GM06990 (cell line): ENCODE results near the gene ZNF532.

Source experiments
- DNase-seq: peaks from one replicate; pipeline ENCODE4 v3.0.0-alpha.2; 2011; ENCODE audit not compliant: insufficient read length; ENCODE audit errors: extremely low read depth
- H3K27me3 ChIP-seq: replicated peaks from 2 replicates; pipeline ENCODE4 v1.6.0; 2011; ENCODE audit warnings: low read length; ENCODE audit not compliant: control insufficient read depth, insufficient read depth
- H3K36me3 ChIP-seq: 2 replicates; pipeline ENCODE4 v1.5.1; 2011; ENCODE audit warnings: low read length; ENCODE audit not compliant: control insufficient read depth, insufficient read depth
- H3K4me3 ChIP-seq: replicated peaks from 2 replicates; pipeline ENCODE4 v1.5.1; 2011; ENCODE audit warnings: low read depth, mild to moderate bottlenecking, control low read depth, low read length
- TF ChIP-seq, protein P1 (sequence below): IDR thresholded peaks from 2 replicates; pipeline ENCODE4 v1.5.1; 2011; ENCODE audit warnings: low read length, control low read depth, mild to moderate bottlenecking, inconsistent platforms; ENCODE audit not compliant: insufficient read depth, poor library complexity, severe bottlenecking

The ZNF532 gene

DNA sequence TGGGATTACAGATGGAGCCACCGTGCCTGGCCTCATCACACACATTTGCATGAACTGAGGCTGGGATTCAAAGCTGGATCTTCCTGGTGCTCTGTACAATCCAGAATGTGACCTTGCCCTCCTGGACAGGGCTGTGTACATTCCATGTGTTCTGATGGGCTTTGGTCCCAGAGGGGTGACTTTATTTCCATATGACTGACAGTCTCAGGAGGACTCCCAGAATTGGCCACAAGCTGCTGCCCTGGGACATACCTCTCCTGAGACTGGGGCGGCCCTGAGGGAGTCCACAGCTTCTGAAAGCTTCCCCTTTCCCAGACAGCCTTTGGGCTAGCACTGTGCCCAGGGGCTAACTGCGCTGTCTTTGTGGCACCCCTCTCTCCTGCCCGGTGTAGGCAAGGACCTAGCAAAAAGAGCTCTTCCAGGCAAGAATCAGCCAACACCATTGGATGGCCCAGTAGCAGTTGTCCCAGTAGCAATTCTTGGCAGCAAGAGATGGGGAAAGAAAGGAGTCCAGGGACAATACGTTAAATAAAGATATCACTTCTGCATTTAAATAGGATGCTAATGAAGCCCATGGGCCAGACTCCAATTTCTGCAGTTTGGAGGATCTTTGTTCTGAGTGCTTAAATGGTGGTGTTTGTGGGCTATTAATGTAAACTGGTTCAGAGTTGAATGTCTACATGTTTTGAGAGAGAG is 26.4 kb upstream of the ZNF532 start:
- H3K27me3 ChIP-seq, result no peaks in the 10 kb centered on the region
- H3K36me3 ChIP-seq, result no peaks in the 10 kb centered on the region
- TF ChIP-seq, protein P1, sequence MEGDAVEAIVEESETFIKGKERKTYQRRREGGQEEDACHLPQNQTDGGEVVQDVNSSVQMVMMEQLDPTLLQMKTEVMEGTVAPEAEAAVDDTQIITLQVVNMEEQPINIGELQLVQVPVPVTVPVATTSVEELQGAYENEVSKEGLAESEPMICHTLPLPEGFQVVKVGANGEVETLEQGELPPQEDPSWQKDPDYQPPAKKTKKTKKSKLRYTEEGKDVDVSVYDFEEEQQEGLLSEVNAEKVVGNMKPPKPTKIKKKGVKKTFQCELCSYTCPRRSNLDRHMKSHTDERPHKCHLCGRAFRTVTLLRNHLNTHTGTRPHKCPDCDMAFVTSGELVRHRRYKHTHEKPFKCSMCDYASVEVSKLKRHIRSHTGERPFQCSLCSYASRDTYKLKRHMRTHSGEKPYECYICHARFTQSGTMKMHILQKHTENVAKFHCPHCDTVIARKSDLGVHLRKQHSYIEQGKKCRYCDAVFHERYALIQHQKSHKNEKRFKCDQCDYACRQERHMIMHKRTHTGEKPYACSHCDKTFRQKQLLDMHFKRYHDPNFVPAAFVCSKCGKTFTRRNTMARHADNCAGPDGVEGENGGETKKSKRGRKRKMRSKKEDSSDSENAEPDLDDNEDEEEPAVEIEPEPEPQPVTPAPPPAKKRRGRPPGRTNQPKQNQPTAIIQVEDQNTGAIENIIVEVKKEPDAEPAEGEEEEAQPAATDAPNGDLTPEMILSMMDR, result no peak
- no peak for DNase-seq
- H3K4me3 ChIP-seq, result no peak overlapping the region

DNA sequence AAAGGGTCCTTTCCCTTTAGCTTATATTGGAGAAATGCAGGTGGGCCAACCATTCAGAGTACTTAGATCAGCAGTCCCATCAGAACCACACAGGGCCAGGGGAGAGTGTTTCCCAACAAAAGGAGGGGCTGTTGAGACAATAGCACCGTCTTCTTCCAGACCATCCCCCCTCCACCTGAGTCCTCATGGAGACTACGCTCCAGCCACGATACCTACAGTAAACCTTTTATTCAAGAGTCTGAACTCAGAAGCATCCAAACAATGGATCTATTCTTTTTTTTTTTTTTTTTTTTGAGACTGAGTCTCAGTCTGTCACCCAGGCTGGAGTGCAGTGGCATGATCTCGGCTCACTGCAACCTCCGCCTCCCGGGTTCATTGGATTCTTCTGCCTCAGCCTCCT is 25.7 kb upstream of the ZNF532 start:
- DNase-seq, result no peak
- H3K27me3 ChIP-seq, result no peaks in the 10 kb centered on the region
- TF ChIP-seq, protein P1, result no peak
- no peaks in the 10 kb centered on the region for H3K36me3 ChIP-seq
- H3K4me3 ChIP-seq, result no peak overlapping the region

DNA sequence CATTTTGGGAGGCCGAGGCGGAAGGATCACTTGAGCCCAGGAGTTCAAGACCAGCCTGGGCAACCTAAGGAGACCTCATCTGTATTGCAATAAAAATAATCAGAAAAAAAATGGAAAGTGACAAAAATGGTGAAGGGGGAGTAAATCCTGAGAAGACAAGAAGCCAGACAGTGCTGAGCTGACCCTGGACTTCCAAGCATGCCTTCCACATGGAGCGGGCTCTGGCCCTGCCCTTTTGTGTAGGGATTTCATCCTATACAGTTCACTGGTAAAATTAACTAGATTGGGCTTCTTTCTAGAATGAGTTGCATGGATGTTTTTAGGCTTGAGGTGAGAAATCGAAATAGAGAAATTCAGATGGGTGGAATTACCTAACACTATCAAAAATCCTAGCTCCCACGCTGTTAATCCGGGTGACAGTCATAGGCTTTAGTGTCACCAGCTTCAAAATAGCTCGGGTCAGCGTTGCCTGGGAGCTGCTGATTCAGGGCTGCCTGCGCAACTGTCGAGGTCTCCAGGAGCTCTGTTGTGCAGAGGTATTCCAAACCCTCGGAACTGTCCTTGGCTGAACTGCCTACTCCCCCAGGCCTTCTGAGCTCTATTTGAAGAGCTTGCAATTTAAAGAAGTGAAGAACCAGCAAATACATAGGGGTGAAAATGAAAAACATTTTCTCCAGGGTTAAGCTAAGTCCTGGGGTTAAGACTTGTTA is 21.5 kb upstream of the ZNF532 start:
- DNase-seq, result no peak
- Histone ChIP-seq H3K27me3 (peaks cover 2% of the 10 kb centered on the region; the same call in 1 of the 2 replicates), H3K36me3 (no peaks in the 10 kb centered on the region), H3K4me3 (no peak overlapping the region)
- TF ChIP-seq, protein P1, result no peak

DNA sequence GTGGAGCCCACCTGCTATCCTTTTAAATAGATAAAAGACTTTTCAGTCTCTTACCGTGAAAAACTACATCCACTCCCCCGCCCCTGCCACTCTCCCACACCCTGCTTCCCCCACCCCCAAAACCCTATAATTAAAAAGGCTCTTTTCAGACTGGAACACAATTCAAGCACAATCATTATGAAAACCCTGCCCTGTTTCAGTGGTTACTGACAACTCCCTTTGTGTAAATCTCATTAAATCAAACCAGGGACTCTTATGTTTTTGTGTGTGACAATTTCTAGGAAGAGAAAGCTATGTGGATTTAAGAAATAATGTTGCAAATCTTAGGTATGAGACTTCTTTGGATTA is 21.0 kb upstream of the ZNF532 start:
- TF ChIP-seq, protein P1, result no peak
- DNase-seq, result peak; percentile 22
- Histone ChIP-seq H3K27me3 (peaks cover 2% of the 10 kb centered on the region; the same call in 1 of the 2 replicates), H3K4me3 (no peak overlapping the region), H3K36me3 (no peaks in the 10 kb centered on the region)

DNA sequence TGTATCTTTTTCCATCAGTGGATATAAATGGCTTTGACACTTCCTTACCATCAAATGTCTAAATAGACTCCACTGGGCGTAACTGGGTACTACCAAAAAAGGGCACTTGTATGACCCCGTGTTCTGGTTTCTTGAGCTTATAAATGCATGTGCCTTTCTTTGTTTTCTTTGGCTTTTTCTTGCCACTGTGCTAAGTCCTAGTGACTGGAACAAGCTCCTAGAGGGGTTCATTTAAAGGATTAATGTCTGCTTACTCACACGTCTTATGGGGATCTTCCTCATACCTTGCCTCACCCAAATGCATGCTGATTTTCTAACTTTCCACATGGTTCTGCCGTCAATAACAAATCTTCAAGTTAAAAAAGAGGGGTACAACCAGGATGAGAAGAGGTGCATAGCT is 19.8 kb upstream of the ZNF532 start:
- Histone ChIP-seq H3K36me3 (no peaks in the 10 kb centered on the region), H3K4me3 (no peak overlapping the region), H3K27me3 (peaks cover 2% of the 10 kb centered on the region; the same call in 1 of the 2 replicates)
- DNase-seq, result no peak
- TF ChIP-seq, protein P1, result no peak
